ENCODE measurements around the gene PODN.

- TF ChIP-seq, protein P1, sequence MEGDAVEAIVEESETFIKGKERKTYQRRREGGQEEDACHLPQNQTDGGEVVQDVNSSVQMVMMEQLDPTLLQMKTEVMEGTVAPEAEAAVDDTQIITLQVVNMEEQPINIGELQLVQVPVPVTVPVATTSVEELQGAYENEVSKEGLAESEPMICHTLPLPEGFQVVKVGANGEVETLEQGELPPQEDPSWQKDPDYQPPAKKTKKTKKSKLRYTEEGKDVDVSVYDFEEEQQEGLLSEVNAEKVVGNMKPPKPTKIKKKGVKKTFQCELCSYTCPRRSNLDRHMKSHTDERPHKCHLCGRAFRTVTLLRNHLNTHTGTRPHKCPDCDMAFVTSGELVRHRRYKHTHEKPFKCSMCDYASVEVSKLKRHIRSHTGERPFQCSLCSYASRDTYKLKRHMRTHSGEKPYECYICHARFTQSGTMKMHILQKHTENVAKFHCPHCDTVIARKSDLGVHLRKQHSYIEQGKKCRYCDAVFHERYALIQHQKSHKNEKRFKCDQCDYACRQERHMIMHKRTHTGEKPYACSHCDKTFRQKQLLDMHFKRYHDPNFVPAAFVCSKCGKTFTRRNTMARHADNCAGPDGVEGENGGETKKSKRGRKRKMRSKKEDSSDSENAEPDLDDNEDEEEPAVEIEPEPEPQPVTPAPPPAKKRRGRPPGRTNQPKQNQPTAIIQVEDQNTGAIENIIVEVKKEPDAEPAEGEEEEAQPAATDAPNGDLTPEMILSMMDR (IDR thresholded peaks at IDR 0.05) = no peak
- TF ChIP-seq POLR2A (IDR thresholded peaks at IDR 0.05) = no peak
Measured at GRCh38 chr1:53079251-53079650, 17.2 kb downstream of the PODN start.

All from esophagus squamous epithelium (tissue), 4 donors.